ENCODE measurements around the gene GNB3.

Gene GNB3

DNA sequence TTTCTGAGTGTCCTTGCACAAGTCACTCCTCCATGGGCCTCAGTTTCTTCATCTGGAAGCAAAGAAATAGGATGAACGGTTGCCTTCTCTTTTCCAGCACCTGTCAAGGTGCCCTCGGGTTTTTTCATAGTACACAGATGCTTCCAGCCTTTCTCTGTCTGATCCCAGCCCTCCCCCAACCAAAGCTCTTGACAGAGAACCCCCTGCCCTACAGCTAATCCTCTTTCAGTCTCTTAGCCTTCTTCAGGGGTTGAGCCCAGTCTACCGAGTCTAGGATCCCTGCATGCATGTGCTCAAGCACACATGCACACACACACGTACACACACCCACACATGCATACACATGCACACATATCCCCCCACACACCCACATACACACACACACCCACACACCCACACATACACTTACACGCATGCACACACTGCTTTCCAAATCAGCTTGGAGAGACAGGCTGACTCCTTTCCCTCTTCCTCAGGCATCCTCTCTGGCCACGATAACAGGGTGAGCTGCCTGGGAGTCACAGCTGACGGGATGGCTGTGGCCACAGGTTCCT lies 5.7 kb downstream of the GNB3 start:
- Histone ChIP-seq H3K27ac (ENCODE audit: low read depth, low read length) (no peak overlapping the region), H3K4me3 (ENCODE audit: low read length) (no peak overlapping the region), H3K9ac (ENCODE audit: low read length) (no peak overlapping the region), H3K36me3 (ENCODE audit: control insufficient read depth, insufficient read depth, low read length) (peaks cover 4% of the 10 kb centered on the region), H3K4me1 (ENCODE audit: control insufficient read depth, insufficient read depth, low read length) (no peaks in the 10 kb centered on the region), H3K27me3 (ENCODE audit: control insufficient read depth, insufficient read depth, low read length) (no peaks in the 10 kb centered on the region)

DNA sequence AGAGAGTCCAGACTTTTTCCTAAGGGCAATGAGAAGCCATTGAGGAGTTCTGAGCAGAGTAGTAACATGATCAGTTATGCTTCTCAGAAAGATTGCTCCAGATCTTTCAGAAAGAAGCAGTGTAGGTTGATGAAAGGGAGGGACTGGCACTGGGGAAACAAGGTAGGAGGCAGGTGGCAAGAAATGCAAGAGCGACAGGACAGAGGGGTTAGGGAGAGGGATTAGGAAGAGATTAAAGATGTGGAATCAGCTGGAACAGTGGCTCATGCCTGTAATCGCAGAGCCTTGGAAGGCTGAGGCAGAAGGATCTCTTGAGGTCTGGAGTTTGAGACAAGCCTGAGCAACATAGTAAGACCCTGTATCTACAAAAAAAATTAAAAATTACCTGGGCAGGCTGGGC lies 7.0 kb downstream of the GNB3 start:
- Histone ChIP-seq H3K27ac (ENCODE audit: low read depth, low read length) (no peak overlapping the region), H3K36me3 (ENCODE audit: control insufficient read depth, insufficient read depth, low read length) (peaks cover 4% of the 10 kb centered on the region), H3K9ac (ENCODE audit: low read length) (no peak overlapping the region), H3K4me1 (ENCODE audit: control insufficient read depth, insufficient read depth, low read length) (no peaks in the 10 kb centered on the region), H3K27me3 (ENCODE audit: control insufficient read depth, insufficient read depth, low read length) (no peaks in the 10 kb centered on the region), H3K4me3 (ENCODE audit: low read length) (no peak overlapping the region)

- H3K9ac ChIP-seq (ENCODE audit: low read length) = no peak overlapping the region
- H3K27ac ChIP-seq (ENCODE audit: low read depth, low read length) = no peak overlapping the region
- H3K27me3 ChIP-seq (ENCODE audit: control insufficient read depth, insufficient read depth, low read length) = no peaks in the 10 kb centered on the region
- no peak overlapping the region for H3K4me3 ChIP-seq (ENCODE audit: low read length)
- H3K4me1 ChIP-seq (ENCODE audit: control insufficient read depth, insufficient read depth, low read length) = no peaks in the 10 kb centered on the region
- H3K36me3 ChIP-seq (ENCODE audit: control insufficient read depth, insufficient read depth, low read length) = peaks cover under 1% of the 10 kb centered on the region
These were observed 8.7 kb downstream of the GNB3 start for GRCh38 chr12:6849427-6849826.

- no peak overlapping the region for H3K27ac ChIP-seq (ENCODE audit: low read depth, low read length)
- H3K9ac ChIP-seq (ENCODE audit: low read length) = no peak overlapping the region
- no peaks in the 10 kb centered on the region for H3K4me1 ChIP-seq (ENCODE audit: control insufficient read depth, insufficient read depth, low read length)
- H3K27me3 ChIP-seq (ENCODE audit: control insufficient read depth, insufficient read depth, low read length) = no peaks in the 10 kb centered on the region
- no peak overlapping the region for H3K4me3 ChIP-seq (ENCODE audit: low read length)
- H3K36me3 ChIP-seq (ENCODE audit: control insufficient read depth, insufficient read depth, low read length) = no peaks in the 10 kb centered on the region
These were observed 9.3 kb downstream of the GNB3 start for GRCh38 chr12:6849976-6850560.

GRCh38 chr12:6850796-6851152 lies 10.0 kb downstream of the GNB3 start:
- Histone ChIP-seq H3K27ac (ENCODE audit: low read depth, low read length) (no peak overlapping the region), H3K27me3 (ENCODE audit: control insufficient read depth, insufficient read depth, low read length) (no peaks in the 10 kb centered on the region), H3K9ac (ENCODE audit: low read length) (no peak overlapping the region), H3K36me3 (ENCODE audit: control insufficient read depth, insufficient read depth, low read length) (peaks cover 4% of the 10 kb centered on the region), H3K4me1 (ENCODE audit: control insufficient read depth, insufficient read depth, low read length) (no peaks in the 10 kb centered on the region), H3K4me3 (ENCODE audit: low read length) (peak overlapping the region; percentile 4)

GRCh38 chr12:6851153-6851920 lies 10.6 kb downstream of the GNB3 start, which contains the start of gene CDCA3:
Gene CDCA3 (minus strand): TSS chr12:6851286. CDS start chr12:6850952, 334 bp downstream.
- peak within 1 kb of the TSS; percentile 88 for H3K4me3 ChIP-seq (ENCODE audit: low read length)
- H3K27ac ChIP-seq (ENCODE audit: low read depth, low read length) = peak within 1 kb of the TSS; percentile 87
- H3K9ac ChIP-seq (ENCODE audit: low read length) = peak within 1 kb of the TSS; percentile 42
- no peaks in the 10 kb centered on the region for H3K27me3 ChIP-seq (ENCODE audit: control insufficient read depth, insufficient read depth, low read length)
- H3K36me3 ChIP-seq (ENCODE audit: control insufficient read depth, insufficient read depth, low read length) = peaks cover 9% of the 10 kb centered on the region
- H3K4me1 ChIP-seq (ENCODE audit: control insufficient read depth, insufficient read depth, low read length) = no peaks in the 10 kb centered on the region

DNA sequence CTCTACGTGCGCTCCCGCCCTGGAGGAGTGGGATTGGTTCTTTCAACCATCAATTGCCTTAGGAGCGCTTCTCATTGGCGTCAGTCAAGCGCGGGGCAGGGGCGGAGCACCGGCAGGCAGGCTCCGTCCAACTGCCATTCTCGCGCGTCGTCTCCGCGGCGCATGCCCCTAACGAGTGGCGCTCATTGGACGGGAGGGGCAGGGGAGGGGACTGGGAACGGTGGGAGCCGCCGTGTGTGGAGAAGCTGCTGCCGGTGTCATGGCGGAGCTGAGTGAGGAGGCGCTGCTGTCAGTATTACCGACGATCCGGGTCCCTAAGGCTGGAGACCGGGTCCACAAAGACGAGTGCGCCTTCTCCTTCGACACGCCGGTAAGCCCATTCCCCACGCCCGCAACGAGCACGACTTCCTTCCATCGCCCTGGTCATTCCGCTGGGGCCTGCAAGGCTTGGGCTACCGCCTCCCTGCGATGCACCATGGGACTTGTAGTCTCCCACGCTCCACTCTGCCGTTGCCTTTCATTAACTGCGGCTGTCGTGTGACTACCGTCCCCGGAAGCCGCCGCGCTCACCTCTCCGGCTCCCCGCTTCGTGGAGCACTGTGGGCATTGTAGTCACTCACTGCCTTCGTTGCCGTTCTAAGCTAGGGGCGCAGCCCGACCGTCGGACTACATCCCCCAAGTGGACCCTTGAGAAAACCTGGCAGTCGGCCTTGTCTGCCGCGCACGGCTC lies 11.4 kb downstream of the GNB3 start, which contains the start of gene USP5:
USP5 (plus strand) TSS at position 230 of the 730 bp plus-strand sequence; CDS start at position 260, 30 bp downstream.
- peaks cover 12% of the 10 kb centered on the region for H3K36me3 ChIP-seq (ENCODE audit: control insufficient read depth, insufficient read depth, low read length)
- H3K27me3 ChIP-seq (ENCODE audit: control insufficient read depth, insufficient read depth, low read length) = no peaks in the 10 kb centered on the region
- H3K4me3 ChIP-seq (ENCODE audit: low read length) = peak within 1 kb of the TSS; percentile 88
- no peaks in the 10 kb centered on the region for H3K4me1 ChIP-seq (ENCODE audit: control insufficient read depth, insufficient read depth, low read length)
- peak within 1 kb of the TSS; percentile 42 for H3K9ac ChIP-seq (ENCODE audit: low read length)
- peak within 1 kb of the TSS; percentile 87 for H3K27ac ChIP-seq (ENCODE audit: low read depth, low read length)

GRCh38 chr12:6852651-6853354 lies 12.1 kb downstream of the GNB3 start:
- H3K36me3 ChIP-seq (ENCODE audit: control insufficient read depth, insufficient read depth, low read length) = peaks cover 17% of the 10 kb centered on the region
- peak overlapping the region; percentile 46 for H3K4me3 ChIP-seq (ENCODE audit: low read length)
- no peaks in the 10 kb centered on the region for H3K4me1 ChIP-seq (ENCODE audit: control insufficient read depth, insufficient read depth, low read length)
- no peak overlapping the region for H3K9ac ChIP-seq (ENCODE audit: low read length)
- no peaks in the 10 kb centered on the region for H3K27me3 ChIP-seq (ENCODE audit: control insufficient read depth, insufficient read depth, low read length)
- peak overlapping the region; percentile 65 for H3K27ac ChIP-seq (ENCODE audit: low read depth, low read length)

DNA sequence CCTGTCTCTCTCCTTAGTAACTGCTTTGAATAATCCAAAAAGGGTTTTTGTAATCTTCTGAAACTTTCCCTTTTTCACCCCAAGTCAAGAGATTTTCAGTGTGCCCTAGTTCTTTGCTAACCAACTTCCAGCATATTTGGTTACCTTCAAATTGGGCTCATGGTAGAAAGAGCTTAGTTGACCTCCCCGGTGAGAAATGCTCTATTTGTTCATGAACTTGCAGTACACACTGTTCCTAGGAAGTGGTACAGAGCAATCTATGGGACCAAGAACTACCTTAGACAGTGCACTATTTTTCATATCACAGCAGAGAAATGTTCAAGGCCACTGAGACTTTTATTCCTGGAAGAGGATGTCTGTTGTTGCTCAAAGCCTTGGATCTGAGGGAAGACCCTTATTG lies 12.9 kb downstream of the GNB3 start:
- Histone ChIP-seq H3K36me3 (ENCODE audit: control insufficient read depth, insufficient read depth, low read length) (peaks cover 25% of the 10 kb centered on the region), H3K27me3 (ENCODE audit: control insufficient read depth, insufficient read depth, low read length) (no peaks in the 10 kb centered on the region), H3K4me3 (ENCODE audit: low read length) (no peak overlapping the region), H3K9ac (ENCODE audit: low read length) (no peak overlapping the region), H3K27ac (ENCODE audit: low read depth, low read length) (no peak overlapping the region), H3K4me1 (ENCODE audit: control insufficient read depth, insufficient read depth, low read length) (no peaks in the 10 kb centered on the region)

GRCh38 chr12:6854036-6854435 lies 13.3 kb downstream of the GNB3 start:
- no peak overlapping the region for H3K27ac ChIP-seq (ENCODE audit: low read depth, low read length)
- no peaks in the 10 kb centered on the region for H3K4me1 ChIP-seq (ENCODE audit: control insufficient read depth, insufficient read depth, low read length)
- no peak overlapping the region for H3K4me3 ChIP-seq (ENCODE audit: low read length)
- H3K9ac ChIP-seq (ENCODE audit: low read length) = no peak overlapping the region
- peaks cover 29% of the 10 kb centered on the region for H3K36me3 ChIP-seq (ENCODE audit: control insufficient read depth, insufficient read depth, low read length)
- no peaks in the 10 kb centered on the region for H3K27me3 ChIP-seq (ENCODE audit: control insufficient read depth, insufficient read depth, low read length)

DNA sequence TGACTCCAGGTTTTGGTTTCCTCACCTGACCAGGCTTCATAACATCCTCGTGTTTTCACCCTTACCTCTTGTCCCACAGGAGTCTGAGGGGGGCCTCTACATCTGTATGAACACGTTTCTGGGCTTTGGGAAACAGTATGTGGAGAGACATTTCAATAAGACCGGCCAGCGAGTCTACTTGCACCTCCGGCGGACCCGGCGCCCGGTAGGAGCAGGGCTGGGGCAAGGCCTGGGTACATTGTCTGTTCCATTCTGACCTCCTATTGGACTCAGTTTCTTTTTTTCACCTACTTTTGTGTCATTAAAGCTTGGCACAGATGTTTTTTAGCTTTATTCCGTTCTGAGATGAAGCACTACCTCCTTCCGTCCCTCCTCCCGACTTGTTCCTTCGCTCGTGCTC lies 14.6 kb downstream of the GNB3 start:
- no peak overlapping the region for H3K27ac ChIP-seq (ENCODE audit: low read depth, low read length)
- H3K27me3 ChIP-seq (ENCODE audit: control insufficient read depth, insufficient read depth, low read length) = no peaks in the 10 kb centered on the region
- no peak overlapping the region for H3K9ac ChIP-seq (ENCODE audit: low read length)
- H3K4me3 ChIP-seq (ENCODE audit: low read length) = no peak overlapping the region
- H3K4me1 ChIP-seq (ENCODE audit: control insufficient read depth, insufficient read depth, low read length) = no peaks in the 10 kb centered on the region
- H3K36me3 ChIP-seq (ENCODE audit: control insufficient read depth, insufficient read depth, low read length) = peaks cover 34% of the 10 kb centered on the region

DNA sequence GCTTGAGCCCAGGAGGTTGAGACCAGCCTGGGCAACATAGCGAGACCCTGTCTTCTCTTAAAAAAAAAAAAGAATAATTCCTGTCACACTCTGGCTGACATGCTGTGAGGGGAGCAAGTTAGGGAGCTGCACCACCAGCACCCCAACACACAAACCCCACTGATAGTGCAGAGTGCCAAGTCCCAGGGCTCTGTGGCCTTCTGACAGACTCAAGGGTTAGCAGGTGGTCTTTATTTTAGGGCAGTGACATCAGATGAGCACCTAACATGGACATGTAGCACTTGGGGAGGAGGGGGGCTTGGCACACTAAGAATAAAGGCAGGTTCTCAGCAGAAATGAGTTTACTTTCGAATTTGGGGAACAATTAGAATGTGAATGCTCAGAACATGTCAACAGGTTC lies 18.1 kb downstream of the GNB3 start:
- H3K4me1 ChIP-seq (ENCODE audit: control insufficient read depth, insufficient read depth, low read length) = no peaks in the 10 kb centered on the region
- H3K36me3 ChIP-seq (ENCODE audit: control insufficient read depth, insufficient read depth, low read length) = peaks cover 51% of the 10 kb centered on the region
- no peak overlapping the region for H3K9ac ChIP-seq (ENCODE audit: low read length)

More for the DNA sequence above, 18.1 kb downstream of the GNB3 start:
- Histone ChIP-seq H3K4me3 (ENCODE audit: low read length) (no peak overlapping the region), H3K27me3 (ENCODE audit: control insufficient read depth, insufficient read depth, low read length) (no peaks in the 10 kb centered on the region), H3K27ac (ENCODE audit: low read depth, low read length) (no peak overlapping the region)

All from rectal smooth muscle tissue (tissue), 1 donor.